Neural progenitor cell (in vitro differentiated cells): Measurements from ENCODE around the gene MYOG.

Experiments
- CTCF ChIP-seq: fragments of 200-600 bp; sonication (generic); IDR thresholded peaks from 2 replicates; pipeline ENCODE4 v1.5.1; 2017; ENCODE audit warnings: antibody characterized with exemption, mild to moderate bottlenecking
- EZH2 ChIP-seq: fragments of 200-600 bp; sonication (generic); IDR thresholded peaks from 2 replicates; pipeline ENCODE4 v1.6.1; 2017; ENCODE audit warnings: antibody characterized with exemption, mild to moderate bottlenecking, moderate library complexity
- EZH2phosphoT487 ChIP-seq: fragments of 200-600 bp; sonication (generic); IDR thresholded peaks from 2 replicates; pipeline ENCODE4 v1.6.1; 2017; ENCODE audit warnings: antibody characterized with exemption

GRCh38 chr1:203091199-203091477 is 5.3 kb upstream of the MYOG start:
- TF ChIP-seq EZH2 (no peak), CTCF (no peak), EZH2phosphoT487 (no peak)
